Trophoblast cell (in vitro differentiated cells and primary cell): ENCODE measurements around the gene MRPL28.
A peak's percentile ranks its signal among the peaks of the same experiment; 100 is the strongest.

Source experiments
- DNase-seq, 2 donors: peaks; one replicate each; pipeline ENCODE4 v3.0.0-alpha.2; 2016
- H2AFZ ChIP-seq: 2 replicates; pipeline ENCODE4 v1.6.1; 2013; ENCODE audit warnings: low read length, moderate library complexity, mild to moderate bottlenecking; ENCODE audit not compliant: insufficient read depth, poor library complexity
- H2AK5ac ChIP-seq: 2 replicates; pipeline ENCODE4 v1.6.1; 2013; ENCODE audit warnings: mild to moderate bottlenecking, low read length
- H2BK120ac ChIP-seq: 2 replicates; pipeline ENCODE4 v1.6.1; 2013; ENCODE audit warnings: low read length, mild to moderate bottlenecking, moderate library complexity; ENCODE audit not compliant: insufficient read depth, poor library complexity
- H2BK12ac ChIP-seq: 2 replicates; pipeline ENCODE4 v1.6.1; 2013; ENCODE audit warnings: mild to moderate bottlenecking, low read length, moderate library complexity
- H2BK5ac ChIP-seq: 2 replicates; pipeline ENCODE4 v1.6.1; 2013; ENCODE audit warnings: low read length, low read depth, moderate library complexity, mild to moderate bottlenecking; ENCODE audit not compliant: poor library complexity
- H3K14ac ChIP-seq: 2 replicates; pipeline ENCODE4 v1.6.1; 2013; ENCODE audit warnings: mild to moderate bottlenecking, low read length
- H3K18ac ChIP-seq: 2 replicates; pipeline ENCODE4 v1.6.1; 2013; ENCODE audit warnings: mild to moderate bottlenecking, low read length
- H3K23ac ChIP-seq: 2 replicates; pipeline ENCODE4 v1.6.1; 2013; ENCODE audit warnings: low read length
- H3K27ac ChIP-seq: 2 replicates; pipeline ENCODE4 v1.5.1; 2013; ENCODE audit warnings: low read depth, mild to moderate bottlenecking, inconsistent platforms, low read length, moderate library complexity
- H3K27me3 ChIP-seq: 2 replicates; pipeline ENCODE4 v1.6.1; 2013; ENCODE audit warnings: inconsistent platforms, mild to moderate bottlenecking, low read length, moderate library complexity; ENCODE audit not compliant: insufficient read depth
- H3K36me3 ChIP-seq, 2 experiments: 1 replicate in 1 of 2; 2 replicates in 1 of 2; pipeline ENCODE4 v1.6.1; 2013; ENCODE audit warnings: low read length in 2 of 2, mild to moderate bottlenecking in 2 of 2, moderate library complexity in 1 of 2; ENCODE audit not compliant: insufficient read depth in 2 of 2, control insufficient read depth in 1 of 2
- H3K4ac ChIP-seq: 2 replicates; pipeline ENCODE4 v1.6.1; 2013; ENCODE audit warnings: low read depth, mild to moderate bottlenecking, low read length, moderate library complexity
- H3K4me1 ChIP-seq, 2 experiments: 1 replicate in 1 of 2; 2 replicates in 1 of 2; pipeline ENCODE4 v1.6.1; 2013; ENCODE audit warnings: low read length in 2 of 2, mild to moderate bottlenecking in 2 of 2, moderate library complexity in 1 of 2; ENCODE audit not compliant: insufficient read depth in 2 of 2, control insufficient read depth in 1 of 2
- H3K4me2 ChIP-seq: 2 replicates; pipeline ENCODE4 v1.6.1; 2013; ENCODE audit warnings: inconsistent platforms, mild to moderate bottlenecking, low read length, moderate library complexity
- H3K4me3 ChIP-seq: 2 replicates; pipeline ENCODE4 v1.5.1; 2013; ENCODE audit warnings: mild to moderate bottlenecking, low read depth, low read length, inconsistent platforms
- H3K79me1 ChIP-seq: one replicate; pipeline ENCODE4 v1.6.1; 2013; ENCODE audit warnings: low read length
- H3K79me2 ChIP-seq: 2 replicates; pipeline ENCODE4 v1.6.1; 2013; ENCODE audit warnings: low read length, mild to moderate bottlenecking; ENCODE audit not compliant: control insufficient read depth, insufficient read depth, poor library complexity
- H3K9ac ChIP-seq: 2 replicates; pipeline ENCODE4 v1.6.1; 2013; ENCODE audit warnings: mild to moderate bottlenecking, low read length
- H3K9me3 ChIP-seq: 2 replicates; pipeline ENCODE4 v1.6.1; 2013; ENCODE audit warnings: low read depth, mild to moderate bottlenecking, control low read depth, inconsistent platforms, low read length; ENCODE audit not compliant: insufficient read depth
- H4K12ac ChIP-seq: 2 replicates; pipeline ENCODE4 v1.6.1; 2013; ENCODE audit warnings: low read depth, mild to moderate bottlenecking, low read length, moderate library complexity
- H4K8ac ChIP-seq: 2 replicates; pipeline ENCODE4 v1.6.1; 2013; ENCODE audit warnings: low read depth, mild to moderate bottlenecking, low read length, moderate library complexity
- H4K91ac ChIP-seq: one replicate; pipeline ENCODE4 v1.6.1; 2013; ENCODE audit warnings: low read depth, mild to moderate bottlenecking, low read length, moderate library complexity
- WGBS: extraction: QIAGEN DNeasy Blood & Tissue Kit; methylation state at CpG from one replicate; pipeline ENCODE4 v1.1.7; 2013; ENCODE audit warnings: missing lambda C conversion rate; ENCODE audit not compliant: insufficient read length, insufficient coverage; ENCODE audit errors: extremely low coverage; 5-methylcytosine and 5-hydroxymethylcytosine counted together

Gene MRPL28

GRCh38 chr16:325375-326145 lies 44.8 kb downstream of the MRPL28 start:
- H3K36me3 ChIP-seq = peaks cover 7 to 8% of the 10 kb centered on the region in 2 experiments
- WGBS = no CpG with 5 or more reads among the region's 28 CpGs
- H3K14ac ChIP-seq = no peak overlapping the region
- no peaks in the 10 kb centered on the region for H3K4me1 ChIP-seq
- no peak overlapping the region for H3K4me2 ChIP-seq
- H4K12ac ChIP-seq = no peak overlapping the region
- no peak overlapping the region for H2AFZ ChIP-seq
- H2BK120ac ChIP-seq = no peak overlapping the region
- no peak overlapping the region for H2BK5ac ChIP-seq
- H3K23ac ChIP-seq = no peak overlapping the region
- H2AK5ac ChIP-seq = no peak overlapping the region
- no peak overlapping the region for H3K27ac ChIP-seq
- no peaks in the 10 kb centered on the region for H3K79me1 ChIP-seq
- no peak overlapping the region for H2BK12ac ChIP-seq
- H4K91ac ChIP-seq = no peak overlapping the region
- no peak overlapping the region for H3K4me3 ChIP-seq
- H3K79me2 ChIP-seq = no peaks in the 10 kb centered on the region
- H3K4ac ChIP-seq = peak overlapping the region; percentile 9
- no peak overlapping the region for H4K8ac ChIP-seq
- H3K27me3 ChIP-seq = no peaks in the 10 kb centered on the region
- no peak overlapping the region for H3K9ac ChIP-seq
- peaks cover 2% of the 10 kb centered on the region for H3K9me3 ChIP-seq
- DNase-seq = no peak
- H3K18ac ChIP-seq = peak overlapping the region; percentile 8

- Histone ChIP-seq H3K36me3 (peaks cover 7 to 8% of the 10 kb centered on the region in 2 experiments), H3K9ac (no peak overlapping the region), H2AFZ (no peak overlapping the region), H4K91ac (no peak overlapping the region), H2AK5ac (no peak overlapping the region), H3K4me1 (no peaks in the 10 kb centered on the region), H3K4me2 (no peak overlapping the region), H3K4ac (peak overlapping the region; percentile 9), H3K27ac (no peak overlapping the region), H3K27me3 (no peaks in the 10 kb centered on the region), H4K12ac (no peak overlapping the region), H2BK5ac (no peak overlapping the region), H3K9me3 (peaks cover 2% of the 10 kb centered on the region), H3K18ac (peak overlapping the region; percentile 30), H2BK120ac (no peak overlapping the region), H3K23ac (no peak overlapping the region), H4K8ac (no peak overlapping the region), H3K79me2 (no peaks in the 10 kb centered on the region), H3K14ac (no peak overlapping the region), H2BK12ac (no peak overlapping the region), H3K4me3 (no peak overlapping the region), H3K79me1 (no peaks in the 10 kb centered on the region)
- WGBS = no CpG with 5 or more reads among the region's 55 CpGs
- DNase-seq = peak; percentile 97
These were observed 45.6 kb downstream of the MRPL28 start for GRCh38 chr16:324451-325334.

DNA sequence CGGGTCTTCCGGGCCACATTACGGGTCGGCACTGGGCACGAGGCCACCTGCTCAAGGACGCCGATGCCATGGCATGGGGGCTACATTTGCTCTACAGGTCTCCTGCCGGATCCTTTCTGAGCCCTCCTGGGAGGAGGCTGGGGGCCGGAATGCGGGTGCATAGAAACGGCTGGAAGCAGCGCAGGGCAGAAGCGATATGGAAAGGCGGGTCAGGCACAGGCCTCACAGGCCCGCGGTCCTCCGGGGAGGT lies 46.2 kb downstream of the MRPL28 start:
- H3K23ac ChIP-seq = no peak overlapping the region
- no peak overlapping the region for H3K14ac ChIP-seq
- H4K12ac ChIP-seq = no peak overlapping the region
- H3K9me3 ChIP-seq = peaks cover 2% of the 10 kb centered on the region
- H3K4me3 ChIP-seq = no peak overlapping the region
- H2BK5ac ChIP-seq = no peak overlapping the region
- H2AFZ ChIP-seq = no peak overlapping the region
- H4K8ac ChIP-seq = no peak overlapping the region
- no peak for DNase-seq
- H3K4ac ChIP-seq = no peak overlapping the region
- H3K27me3 ChIP-seq = no peaks in the 10 kb centered on the region
- H2BK120ac ChIP-seq = no peak overlapping the region
- H3K4me2 ChIP-seq = no peak overlapping the region
- no peaks in the 10 kb centered on the region for H3K79me2 ChIP-seq
- H2AK5ac ChIP-seq = no peak overlapping the region
- no peak overlapping the region for H3K18ac ChIP-seq
- H3K36me3 ChIP-seq = peaks cover 7 to 11% of the 10 kb centered on the region in 2 experiments
- H2BK12ac ChIP-seq = no peak overlapping the region
- H3K27ac ChIP-seq = no peak overlapping the region
- no peaks in the 10 kb centered on the region for H3K4me1 ChIP-seq
- H3K79me1 ChIP-seq = no peaks in the 10 kb centered on the region
- no CpG with 5 or more reads among the region's 17 CpGs for WGBS
- H3K9ac ChIP-seq = no peak overlapping the region
- no peak overlapping the region for H4K91ac ChIP-seq

DNA sequence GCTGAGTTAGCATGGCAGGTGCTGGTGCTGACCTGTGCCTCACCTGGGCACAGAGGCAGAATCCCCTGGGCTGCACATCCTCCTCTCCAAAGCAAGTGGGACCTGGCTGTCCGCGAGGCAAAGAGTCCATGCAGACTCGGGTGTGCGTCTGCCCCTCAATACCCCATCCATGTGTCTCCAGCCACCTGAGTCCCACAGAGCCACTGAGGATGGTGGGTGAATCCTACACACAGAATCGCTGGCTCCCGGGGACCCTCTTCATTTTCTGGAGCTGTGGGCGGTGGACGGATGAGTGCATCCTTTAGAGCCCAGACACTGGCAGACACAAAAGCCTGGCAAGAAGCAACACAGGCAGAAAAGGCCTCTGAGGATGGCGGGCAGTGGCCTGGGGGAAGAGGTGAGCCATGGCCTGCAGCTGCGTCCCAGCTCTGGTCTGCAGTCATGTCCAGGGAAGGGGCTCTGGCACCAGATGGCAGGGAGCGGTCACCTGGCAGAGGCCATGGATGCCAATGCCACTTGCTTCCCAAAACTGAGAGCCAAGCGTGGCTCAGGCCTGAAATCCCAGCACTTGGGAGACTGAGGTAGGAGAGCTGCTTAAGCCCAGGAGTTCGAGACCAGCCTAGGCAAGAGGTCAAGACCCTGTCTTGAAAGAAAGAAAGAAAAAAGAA lies 47.7 kb downstream of the MRPL28 start:
- no CpG with 5 or more reads among the region's 13 CpGs for WGBS
- Histone ChIP-seq H3K79me2 (no peaks in the 10 kb centered on the region), H3K4me2 (no peak overlapping the region)

More for the DNA sequence above, 47.7 kb downstream of the MRPL28 start:
- H3K4me3 ChIP-seq = no peak overlapping the region
- H4K91ac ChIP-seq = no peak overlapping the region
- H3K23ac ChIP-seq = no peak overlapping the region
- no peak overlapping the region for H3K27ac ChIP-seq
- H3K9me3 ChIP-seq = peaks cover 2% of the 10 kb centered on the region
- no peak overlapping the region for H2BK5ac ChIP-seq
- no peaks in the 10 kb centered on the region for H3K4me1 ChIP-seq
- H4K12ac ChIP-seq = no peak overlapping the region
- no peak overlapping the region for H3K18ac ChIP-seq
- H2AK5ac ChIP-seq = no peak overlapping the region
- no peak overlapping the region for H4K8ac ChIP-seq
- H2AFZ ChIP-seq = no peak overlapping the region
- no peak overlapping the region for H2BK120ac ChIP-seq
- H2BK12ac ChIP-seq = no peak overlapping the region
- no peaks in the 10 kb centered on the region for H3K27me3 ChIP-seq
- H3K4ac ChIP-seq = no peak overlapping the region
- no peak overlapping the region for H3K14ac ChIP-seq
- H3K9ac ChIP-seq = no peak overlapping the region
- no peaks in the 10 kb centered on the region for H3K79me1 ChIP-seq
- peaks cover 13 to 18% of the 10 kb centered on the region in 2 experiments for H3K36me3 ChIP-seq
- DNase-seq = no peak
